Ishikawa (cell line): ENCODE measurements around the gene LRRC8E.

Experiments used
- CEBPB ChIP-seq: IDR thresholded peaks from 2 replicates; pipeline ENCODE4 v1.6.1; 2012
- EGR1 ChIP-seq: IDR thresholded peaks from 2 replicates; pipeline ENCODE4 v1.6.1; 2012
- EP300 ChIP-seq: IDR thresholded peaks from 2 replicates; pipeline ENCODE4 v1.6.1; 2012; ENCODE audit warnings: borderline replicate concordance
- FOXM1 ChIP-seq: IDR thresholded peaks from 2 replicates; pipeline ENCODE4 v1.6.1; 2012; ENCODE audit warnings: low read depth, borderline replicate concordance
- RAD21 ChIP-seq: IDR thresholded peaks from 2 replicates; pipeline ENCODE4 v1.6.1; 2012; ENCODE audit warnings: low read depth
- REST ChIP-seq: IDR thresholded peaks from 2 replicates; pipeline ENCODE4 v1.6.1; 2012; ENCODE audit warnings: low read depth, mild to moderate bottlenecking
- TAF1 ChIP-seq: IDR thresholded peaks from 2 replicates; pipeline ENCODE4 v1.6.1; 2012; ENCODE audit warnings: low read depth, mild to moderate bottlenecking
- TEAD4 ChIP-seq: IDR thresholded peaks from 2 replicates; pipeline ENCODE4 v1.6.1; 2012
- YY1 ChIP-seq: IDR thresholded peaks from 2 replicates; pipeline ENCODE4 v1.6.1; 2012; ENCODE audit warnings: low read depth
- ZBTB7A ChIP-seq: IDR thresholded peaks from 2 replicates; pipeline ENCODE4 v1.6.1; 2012; ENCODE audit warnings: low read depth

GRCh38 chr19:7848779-7849457 is 39.4 kb upstream of the LRRC8E start:
- TF ChIP-seq TAF1 (no peak), TEAD4 (no peak), EP300 (no peak), CEBPB (no peak), EGR1 (no peak), YY1 (no peak), ZBTB7A (no peak), REST (no peak), FOXM1 (no peak), RAD21 (no peak)
